HG03095 (cell line): ENCODE measurements around the gene FAM217B.
"Not testable (repeated sequence)": the region's sequence is repeated elsewhere in the genome, so short reads cannot be mapped to it uniquely, and the experiment has no call there.

ENCODE experiments used
- ATAC-seq: cut with Tn5 transposase; IDR thresholded peaks from one replicate; pipeline ENCODE4 v1.9.1; 2021; ENCODE audit warnings: moderate library complexity; ENCODE audit not compliant: unreplicated experiment

FAM217B gene

GRCh38 chr20:59938221-59938620 is 2.0 kb upstream of the FAM217B start:
- ATAC-seq, result no peak

GRCh38 chr20:59938696-59939051 is 1.5 kb upstream of the FAM217B start:
- no peak for ATAC-seq

GRCh38 chr20:59939052-59939878 is 924 bp upstream of the FAM217B start:
- peak; percentile 34 for ATAC-seq

GRCh38 chr20:59939879-59940128 is 385 bp upstream of the FAM217B start:
- ATAC-seq, result peak; percentile 29

GRCh38 chr20:59940956-59941294 is 736 bp downstream of the FAM217B start:
- no peak for ATAC-seq

GRCh38 chr20:59942245-59942644 is 2.1 kb downstream of the FAM217B start:
- no peak for ATAC-seq

GRCh38 chr20:59944726-59945125 is 4.5 kb downstream of the FAM217B start:
- ATAC-seq, result no peak

- ATAC-seq, result no peak
Observed at GRCh38 chr20:59945175-59945574, 5.0 kb downstream of the FAM217B start.

GRCh38 chr20:59945731-59946130 is 5.5 kb downstream of the FAM217B start:
- no peak for ATAC-seq

GRCh38 chr20:59947376-59947775 is 7.2 kb downstream of the FAM217B start:
- ATAC-seq, result no peak

- ATAC-seq, result no peak
Observed at GRCh38 chr20:59948212-59948611, 8.0 kb downstream of the FAM217B start.

- ATAC-seq, result no peak
Observed at GRCh38 chr20:59948828-59949720, 8.9 kb downstream of the FAM217B start.

- ATAC-seq, result no peak
Observed at GRCh38 chr20:59949911-59950310, 9.7 kb downstream of the FAM217B start.

GRCh38 chr20:59954718-59955117 is 14.5 kb downstream of the FAM217B start:
- no peak for ATAC-seq

- ATAC-seq, result no peak
Observed at GRCh38 chr20:59955131-59955796, 15.1 kb downstream of the FAM217B start.

GRCh38 chr20:59957568-59957967 is 17.4 kb downstream of the FAM217B start:
- ATAC-seq, result not testable (repeated sequence)

GRCh38 chr20:59958123-59958522 is 17.9 kb downstream of the FAM217B start, which contains the start of gene CDH26:
CDH26 (plus strand) TSS chr20:59958423; CDS start chr20:59958727, 304 bp downstream.
- ATAC-seq, result no peak

GRCh38 chr20:59958626-59959025 is 18.4 kb downstream of the FAM217B start:
- ATAC-seq, result no peak

GRCh38 chr20:59961423-59961822 is 21.2 kb downstream of the FAM217B start:
- ATAC-seq, result no peak

GRCh38 chr20:59962155-59962554 is 22.0 kb downstream of the FAM217B start:
- ATAC-seq, result no peak

GRCh38 chr20:59966428-59966827 is 26.2 kb downstream of the FAM217B start:
- ATAC-seq, result no peak

- no peak for ATAC-seq
Observed at GRCh38 chr20:59971428-59971827, 31.2 kb downstream of the FAM217B start.
